Stimulated activated CD8-positive, alpha-beta memory T cell treated with anti-CD3 and anti-CD28 coated beads, Interleukin-2, amount 100 ng/mL, for 1 hour (primary cell): ENCODE results near the gene CCDC57.

Experiments
- DNase-seq, 2 donors: peaks; one replicate each; pipeline ENCODE4 v3.0.0-alpha.2; 2020; ENCODE audit warnings: low read depth in 2 of 2

The CCDC57 gene

GRCh38 chr17:82106688-82107305 is 105.8 kb downstream of the CCDC57 start:
- no peak for DNase-seq

DNA sequence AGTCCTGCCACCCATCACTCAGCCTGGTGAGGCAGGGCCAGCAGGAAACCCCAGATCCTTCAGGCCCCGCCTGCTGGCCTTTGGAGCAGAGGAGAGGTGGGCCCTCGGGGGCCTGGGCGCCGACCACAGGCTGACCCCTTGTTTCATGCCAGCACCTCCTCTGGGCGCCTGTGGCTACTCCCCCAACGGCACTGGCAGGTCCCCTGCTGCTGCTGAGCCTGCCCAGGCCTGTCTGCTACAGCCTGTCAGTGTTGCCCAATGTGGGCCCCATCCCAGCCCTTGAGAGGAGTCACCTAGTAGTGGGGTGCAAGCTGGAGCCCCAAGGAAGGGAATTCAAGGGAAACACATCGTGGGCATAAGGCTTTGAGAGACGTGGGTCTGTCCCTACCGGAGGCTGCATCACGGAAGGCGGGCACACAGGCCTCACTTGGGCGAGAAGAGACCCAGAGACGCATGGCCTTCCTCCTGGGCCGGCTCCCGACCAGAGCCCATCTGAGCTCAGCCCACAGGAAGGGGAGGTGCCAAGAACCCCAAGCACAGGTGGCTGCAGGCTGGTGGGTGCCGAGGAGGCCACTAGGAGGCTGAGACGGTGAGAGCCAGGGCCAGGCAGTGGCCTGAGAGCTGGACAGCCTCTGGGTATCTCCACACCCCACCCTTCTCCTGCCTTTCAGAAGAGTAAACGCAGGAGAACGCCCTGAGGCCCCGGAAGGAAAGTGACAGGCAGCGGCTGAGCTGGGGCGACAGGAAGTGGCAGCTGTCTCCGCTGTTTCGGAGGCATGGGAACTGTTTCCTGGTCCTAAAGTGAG is 106.6 kb downstream of the CCDC57 start:
- peak in 1 of 2 donors; percentile 35 for DNase-seq

GRCh38 chr17:82105417-82105881 is 107.2 kb downstream of the CCDC57 start:
- DNase-seq, result no peak

GRCh38 chr17:82104797-82105416 is 107.7 kb downstream of the CCDC57 start:
- DNase-seq, result no peak

DNA sequence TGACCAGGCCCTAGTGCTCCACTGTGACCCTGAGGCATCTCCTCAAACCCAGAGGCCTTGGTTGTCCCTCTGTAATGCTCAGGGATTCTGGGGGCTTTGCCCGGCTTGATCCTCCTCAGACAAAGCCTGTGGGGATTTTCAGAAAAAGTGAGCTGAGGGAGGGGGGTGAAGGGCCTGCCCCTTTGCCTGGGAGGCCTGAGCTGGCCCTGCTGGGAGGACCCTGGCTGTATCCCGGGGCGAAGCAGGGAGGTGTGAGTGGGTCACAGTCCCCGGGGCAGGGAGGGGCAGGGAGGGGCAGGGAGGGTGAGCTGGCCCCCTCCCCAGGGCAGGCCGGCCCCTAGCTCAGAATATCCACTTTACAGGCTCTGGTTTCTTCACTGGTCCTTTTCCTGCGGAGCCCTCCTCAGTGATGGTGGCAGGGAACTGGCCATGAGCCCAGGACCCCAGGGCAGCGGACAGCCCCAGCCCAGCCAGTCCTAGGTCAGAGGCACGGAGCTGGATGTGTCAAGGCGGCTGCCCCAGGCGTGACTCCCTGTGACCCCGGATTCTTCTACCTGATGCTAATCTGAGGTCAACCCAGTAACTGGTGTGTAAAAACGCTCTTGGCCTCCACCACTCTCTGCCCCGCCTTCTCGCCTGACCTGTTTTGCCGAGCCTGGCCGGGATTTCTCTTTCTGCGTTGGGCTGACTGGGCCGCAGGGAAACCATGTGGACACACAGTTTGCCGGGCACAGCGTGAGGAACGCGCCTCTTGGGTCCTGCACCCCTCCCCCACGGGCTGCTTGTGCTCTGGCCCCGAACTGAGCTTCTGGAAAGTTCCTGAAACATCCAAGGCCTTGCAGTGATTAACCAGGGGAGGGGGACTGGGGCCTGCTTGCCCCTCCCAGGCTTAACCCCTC is 108.8 kb downstream of the CCDC57 start:
- no peak for DNase-seq

DNA sequence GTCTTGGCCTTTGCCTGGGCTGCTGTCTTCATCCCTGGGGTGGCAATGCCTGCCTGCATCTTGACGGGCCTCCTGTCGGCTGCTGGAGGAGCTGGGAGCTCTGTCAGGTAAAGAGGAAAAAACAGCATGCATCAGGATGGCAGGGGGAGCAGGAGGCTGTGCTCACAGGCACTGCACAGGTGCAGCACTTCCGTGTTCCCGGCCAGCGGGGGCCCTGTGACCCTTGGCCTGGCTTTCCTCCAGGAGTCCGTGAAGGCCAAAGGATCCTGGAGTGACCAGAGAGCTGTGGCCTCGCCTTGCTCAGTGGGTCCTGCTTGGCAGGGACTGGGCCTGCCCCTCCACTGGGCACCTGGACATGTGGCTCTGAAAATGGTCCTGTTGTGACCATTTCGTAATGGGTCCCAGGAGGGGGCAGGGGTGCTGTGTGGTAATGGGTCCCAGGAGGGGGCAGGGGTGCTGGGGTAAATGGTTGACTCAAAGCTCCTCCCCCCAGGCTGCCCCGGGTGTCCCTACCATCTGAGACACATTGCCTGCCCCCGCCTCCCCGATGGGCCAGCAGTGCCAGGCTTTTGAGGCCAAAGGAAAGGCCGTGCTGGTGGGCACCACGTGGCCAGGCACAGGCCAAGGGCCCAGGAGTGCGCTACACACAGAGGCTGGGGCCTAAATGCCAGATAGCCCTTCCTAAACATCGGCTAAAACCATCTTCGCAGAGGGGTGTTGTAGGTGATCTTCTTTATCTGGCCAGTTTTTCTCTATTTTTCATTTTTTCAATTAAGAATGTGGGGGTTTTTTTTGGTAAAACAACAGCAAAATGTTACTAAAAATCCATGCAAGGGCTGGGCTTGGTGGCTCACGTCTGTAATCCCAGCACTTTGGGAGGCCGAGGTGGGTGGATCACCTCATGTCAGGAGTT is 110.6 kb downstream of the CCDC57 start:
- no peak for DNase-seq

DNA sequence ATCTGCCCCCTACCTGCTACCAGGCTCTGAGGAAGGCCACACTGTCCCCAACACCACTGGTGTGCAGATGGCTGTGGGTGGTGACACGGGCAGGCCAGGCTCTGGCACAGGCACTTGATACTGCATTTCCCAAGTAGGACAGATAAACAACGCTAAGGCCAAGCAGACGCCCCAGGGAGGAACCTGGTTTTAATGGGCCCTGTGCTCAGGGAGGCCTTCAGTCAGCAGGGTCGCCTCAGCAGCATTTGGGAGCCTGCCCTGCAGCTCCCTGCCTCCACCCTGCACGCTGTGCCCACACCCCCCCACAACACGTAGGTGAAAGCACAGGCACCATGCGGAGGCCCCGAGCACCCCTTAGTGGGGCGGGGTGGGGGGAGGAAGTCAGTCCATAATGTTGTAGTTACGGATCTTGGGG is 111.3 kb downstream of the CCDC57 start:
- no peak for DNase-seq

DNA sequence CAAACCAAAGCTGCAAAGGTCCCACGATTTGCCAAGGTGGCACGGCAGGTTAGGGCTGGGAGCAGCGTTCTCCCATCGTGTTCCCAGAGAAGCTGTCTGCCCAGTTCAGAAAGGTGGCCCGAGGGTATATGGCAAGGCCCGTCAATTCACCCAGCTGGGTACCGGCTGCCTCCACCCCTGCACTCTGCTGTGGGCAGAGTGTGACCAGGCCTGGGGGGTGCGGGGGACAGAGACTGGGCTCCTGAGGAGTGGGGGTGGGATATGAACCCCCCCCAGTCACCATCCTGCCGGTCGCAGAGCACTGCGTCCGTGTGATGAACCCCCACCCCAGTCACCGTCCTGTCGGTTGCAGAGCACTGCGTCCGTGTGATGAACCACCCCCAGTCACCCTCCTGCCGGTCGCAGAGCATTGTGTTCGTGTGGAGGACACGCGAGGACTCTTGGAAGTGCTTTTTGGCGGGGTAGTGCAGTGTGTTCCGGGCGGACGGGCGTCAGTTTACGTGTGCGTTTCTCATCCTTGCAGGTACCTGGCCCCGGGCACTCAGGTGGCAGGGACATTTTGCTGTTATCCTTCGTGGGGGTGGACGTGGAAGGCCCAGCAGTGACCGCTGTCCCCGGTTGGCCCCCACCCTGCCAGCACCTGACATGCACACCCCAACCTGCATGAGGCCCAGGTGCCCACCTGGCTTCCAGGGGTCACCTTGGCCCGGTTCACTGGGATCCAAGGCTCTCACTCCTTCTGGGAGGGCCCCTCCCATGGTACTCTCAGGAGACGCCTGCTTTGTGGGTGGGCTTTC is 111.9 kb downstream of the CCDC57 start:
- DNase-seq, result no peak

DNA sequence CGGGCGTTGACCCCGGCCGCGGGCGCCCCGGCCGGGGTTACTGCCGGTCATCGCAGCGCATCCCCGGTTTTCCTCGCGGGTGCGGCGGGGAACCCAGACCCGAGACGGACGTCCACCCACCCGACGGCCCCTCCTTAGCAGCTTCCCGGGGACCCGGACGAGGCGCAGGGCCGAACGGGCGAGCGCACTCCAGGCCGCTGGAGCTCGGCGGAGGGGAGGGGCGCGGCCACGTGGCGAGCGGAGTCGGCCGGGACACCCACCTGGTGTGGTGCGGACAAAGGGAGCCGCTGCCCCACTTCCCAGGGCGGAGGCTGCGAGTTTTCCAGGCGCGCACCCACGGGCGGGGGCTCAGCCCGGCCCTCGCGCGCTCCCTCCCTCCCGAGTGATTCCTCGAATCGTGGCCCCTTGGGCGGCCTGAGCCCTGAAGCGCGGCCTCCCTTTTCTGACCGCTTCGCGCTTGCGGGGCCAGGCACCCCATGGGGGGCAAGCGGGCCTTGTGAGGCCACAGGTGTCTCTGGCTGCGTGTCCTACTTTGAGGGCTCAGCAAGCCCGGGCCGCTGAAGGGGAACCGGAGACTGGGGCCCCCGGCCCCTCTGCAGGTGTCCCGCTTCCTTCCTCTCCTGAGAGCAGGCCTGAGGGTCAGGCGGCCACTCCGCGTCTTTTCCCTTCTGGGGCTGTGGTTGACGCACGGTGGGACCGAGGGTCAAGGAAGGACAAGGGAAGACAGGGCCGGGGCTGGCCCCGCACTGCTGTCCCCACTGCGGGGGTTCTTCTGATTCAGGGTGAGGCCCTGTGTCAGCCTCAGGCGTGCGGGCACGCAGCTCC is 113.5 kb downstream of the CCDC57 start:
- DNase-seq, result no peak

DNA sequence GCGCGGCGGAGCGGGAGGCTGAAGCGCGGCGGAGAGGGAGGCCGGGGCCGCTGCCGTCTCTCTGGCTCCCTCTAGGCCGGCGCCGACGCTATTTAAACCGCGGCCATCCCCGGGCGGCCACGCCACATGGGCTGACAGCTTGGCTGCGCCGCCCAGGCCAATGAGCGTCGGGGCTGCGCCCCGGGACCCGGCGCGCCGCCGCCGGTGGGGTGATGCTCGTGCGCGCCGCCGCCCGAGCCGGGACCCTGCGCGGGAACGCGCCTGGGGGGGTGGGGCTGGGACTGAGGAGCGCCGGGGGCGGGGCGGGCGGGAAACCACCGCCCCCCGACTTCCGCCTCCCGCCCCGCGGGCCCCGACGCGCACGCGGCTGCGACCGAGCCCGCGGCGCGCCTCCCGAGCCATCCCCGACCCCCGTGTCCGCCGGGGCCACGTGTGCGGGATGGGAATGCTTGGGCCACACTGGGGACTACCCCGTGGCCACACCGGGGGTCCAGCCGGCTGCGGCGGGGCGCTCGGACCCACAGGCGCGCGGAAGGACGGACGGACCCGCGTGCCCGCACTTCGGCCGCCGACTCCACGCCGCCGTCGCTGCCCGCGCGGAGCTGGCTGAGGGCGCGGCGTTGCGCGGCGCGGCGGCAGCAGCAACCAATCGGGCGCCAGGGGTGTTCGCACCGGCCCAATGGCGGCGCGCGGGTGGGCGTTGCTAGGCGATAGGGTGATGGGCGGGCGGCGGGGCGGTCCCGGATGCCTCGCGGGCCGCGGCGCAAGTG is 114.3 kb downstream of the CCDC57 start, which contains the start of gene FASN:
Gene FASN, minus strand, starts transcription at position 68 of the 770 bp plus-strand sequence. CDS start 1,791 bp downstream, outside the sequence.
- DNase-seq, result peak; percentile 79 to 86

DNA sequence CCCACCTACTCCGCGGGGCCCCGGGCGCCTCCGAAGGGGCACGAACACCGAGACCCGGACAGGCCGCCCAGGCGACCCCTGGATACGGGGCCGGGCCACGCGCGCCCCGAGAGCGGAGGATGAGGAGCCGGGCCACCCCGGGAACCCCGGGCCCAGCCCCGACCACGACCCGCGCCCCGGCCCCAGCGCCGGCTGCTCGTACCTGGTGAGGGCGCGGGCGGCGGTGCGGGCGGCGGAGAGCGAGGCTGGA is 114.8 kb downstream of the CCDC57 start:
- DNase-seq, result no peak

GRCh38 chr17:82097184-82097918 is 115.3 kb downstream of the CCDC57 start:
- DNase-seq, result no peak

DNA sequence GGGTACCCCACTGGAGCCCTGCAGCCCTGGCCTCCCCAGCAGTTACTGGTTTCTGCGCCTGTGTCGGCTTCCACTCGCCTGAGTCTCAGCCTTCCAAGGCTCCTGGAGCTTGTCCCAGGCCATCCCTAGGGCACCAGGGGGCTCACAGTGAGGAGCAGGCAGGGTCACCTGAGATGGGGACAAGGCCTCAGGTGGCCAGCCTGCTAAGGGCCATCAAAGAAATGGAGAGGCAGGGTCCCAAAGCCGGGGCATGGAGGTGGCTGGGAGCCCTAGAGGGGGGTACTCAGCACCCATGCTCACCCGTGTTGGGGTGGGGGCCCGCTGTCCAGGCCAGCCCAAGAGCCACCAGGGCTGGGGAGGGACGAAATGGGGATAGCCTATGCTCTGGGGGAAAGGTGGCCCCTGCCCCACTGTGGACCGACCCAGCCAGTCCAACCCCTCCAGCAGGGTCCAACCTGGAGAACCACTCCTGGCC is 115.9 kb downstream of the CCDC57 start:
- DNase-seq, result no peak

DNA sequence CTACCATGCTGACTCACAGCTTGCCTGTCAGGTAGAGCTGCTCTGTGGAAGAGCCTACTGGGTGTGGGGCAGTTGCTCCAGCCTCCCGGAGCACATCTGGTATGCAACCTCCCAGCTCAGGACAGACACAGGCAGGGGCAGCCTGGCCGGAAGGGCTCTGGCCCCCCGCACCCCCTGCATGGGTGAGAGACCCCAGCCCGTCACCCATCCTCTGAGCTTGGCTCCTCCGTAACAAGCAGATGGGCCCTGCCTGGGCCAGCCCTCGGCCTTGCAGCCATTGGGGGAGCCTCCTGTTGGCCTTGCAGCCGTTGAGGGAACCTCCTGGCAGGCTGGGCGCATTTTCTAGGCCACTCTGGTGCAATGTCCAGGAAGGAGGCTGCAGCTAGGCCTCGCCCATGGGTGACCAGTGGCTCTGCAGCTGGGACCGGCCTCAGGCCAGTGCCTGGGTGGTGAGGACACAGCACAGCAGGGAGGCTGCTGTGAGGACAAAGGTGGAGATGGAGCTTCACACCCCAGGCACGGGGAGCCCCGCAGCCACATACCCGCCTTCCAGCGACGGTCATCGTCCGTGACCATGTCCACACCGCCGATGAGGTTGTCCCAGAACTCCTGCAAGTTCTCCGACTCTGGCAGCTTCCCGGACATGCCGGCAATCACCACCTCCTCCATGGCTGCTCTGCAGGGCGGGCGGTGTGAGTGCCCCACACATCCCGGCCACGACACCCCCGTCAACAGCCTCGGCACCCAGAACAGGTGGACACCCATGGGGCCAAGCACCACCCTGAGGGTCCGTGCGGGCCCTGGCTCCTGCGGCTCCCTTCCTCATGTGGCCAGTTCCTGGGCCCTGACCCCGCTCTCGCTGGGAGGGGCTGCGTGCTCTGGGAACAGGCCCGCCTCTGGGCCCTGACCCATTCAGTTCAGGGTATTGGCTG is 116.6 kb downstream of the CCDC57 start:
- no peak for DNase-seq

DNA sequence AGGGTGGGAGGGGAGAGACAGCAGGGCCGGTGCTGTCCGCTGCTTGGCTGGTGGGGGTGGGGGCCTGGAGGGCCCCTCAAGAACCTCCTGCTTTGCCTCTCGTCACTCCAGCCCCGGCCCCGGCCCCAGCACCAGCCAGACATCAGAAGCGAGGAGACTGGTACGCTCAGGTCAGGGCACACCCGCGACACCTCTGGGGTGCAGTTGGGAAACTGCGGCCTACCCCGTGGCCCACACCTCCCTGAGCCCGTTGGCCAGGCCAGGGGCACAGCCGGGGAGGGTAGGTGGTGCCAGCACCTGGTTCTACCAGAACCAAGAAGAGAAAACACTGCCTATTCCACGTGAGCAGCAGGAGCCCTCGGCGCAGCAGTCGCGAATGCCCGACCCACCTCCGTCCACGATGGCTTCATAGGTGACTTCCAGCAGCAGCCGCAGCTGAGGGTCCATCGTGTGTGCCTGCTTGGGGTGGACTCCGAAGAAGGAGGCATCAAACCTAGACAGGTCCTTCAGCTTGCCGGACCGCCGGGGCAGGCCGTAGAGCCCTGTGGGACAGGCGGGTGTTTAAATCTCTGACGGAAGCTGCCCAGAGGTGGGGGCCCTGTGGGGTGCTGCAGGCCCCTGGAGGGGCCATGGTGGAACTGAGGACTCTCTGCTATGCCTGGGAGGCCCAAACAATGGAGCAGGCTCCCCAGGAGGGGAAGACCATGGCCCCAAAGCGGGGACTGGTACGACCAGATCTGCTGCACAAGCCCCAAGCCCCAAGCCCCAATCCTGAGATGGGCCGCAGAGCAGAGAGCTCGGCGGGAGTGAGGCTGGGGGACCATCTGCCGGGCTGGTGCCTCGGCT is 117.5 kb downstream of the CCDC57 start:
- no peak for DNase-seq
